SHP77 (cell line): ENCODE data around the gene HDDC3.
"Not testable (repeated sequence)": the region's sequence is repeated elsewhere in the genome, so short reads cannot be mapped to it uniquely, and the experiment has no call there.

ENCODE experiments used
- DNase-seq, 2 experiments: peaks; one replicate each; lab custom pipeline; 2025; lab: John Stamatoyannopoulos, UW

HDDC3 gene

DNA sequence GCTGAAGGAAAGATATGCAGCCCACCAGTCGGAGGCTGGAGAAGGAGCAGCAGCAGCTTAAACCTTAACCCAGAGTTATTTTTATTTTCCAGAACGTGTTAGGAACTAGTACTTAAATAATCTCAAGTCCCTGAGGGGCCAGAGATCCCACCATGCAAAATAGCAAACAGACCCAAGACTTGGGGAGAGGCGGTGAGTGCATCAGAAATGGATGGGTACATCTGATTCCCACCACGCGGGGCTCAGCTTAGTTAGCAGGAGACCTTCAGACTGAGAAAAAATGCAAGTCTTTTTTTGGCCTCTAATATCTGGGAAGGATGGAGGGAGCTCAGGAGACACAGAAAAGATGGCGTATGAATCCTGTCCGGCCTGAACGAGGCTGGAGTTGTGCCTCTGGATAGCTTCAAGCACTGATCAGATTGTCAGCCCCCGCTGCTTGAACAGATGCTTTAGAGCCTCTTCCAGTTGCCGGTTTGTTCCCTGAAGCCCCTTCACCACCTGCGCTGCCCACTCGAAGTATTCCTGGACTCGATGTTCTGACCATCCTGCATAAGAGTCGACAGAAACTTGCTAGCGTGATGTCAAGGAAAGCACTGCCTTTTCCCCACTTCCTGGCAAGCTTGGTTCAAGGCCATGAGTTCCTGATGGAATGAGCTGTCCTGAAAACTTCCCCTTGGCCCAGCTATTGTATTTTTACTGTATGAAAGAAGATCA lies 1.3 kb downstream of the HDDC3 start:
- no peak for DNase-seq

DNA sequence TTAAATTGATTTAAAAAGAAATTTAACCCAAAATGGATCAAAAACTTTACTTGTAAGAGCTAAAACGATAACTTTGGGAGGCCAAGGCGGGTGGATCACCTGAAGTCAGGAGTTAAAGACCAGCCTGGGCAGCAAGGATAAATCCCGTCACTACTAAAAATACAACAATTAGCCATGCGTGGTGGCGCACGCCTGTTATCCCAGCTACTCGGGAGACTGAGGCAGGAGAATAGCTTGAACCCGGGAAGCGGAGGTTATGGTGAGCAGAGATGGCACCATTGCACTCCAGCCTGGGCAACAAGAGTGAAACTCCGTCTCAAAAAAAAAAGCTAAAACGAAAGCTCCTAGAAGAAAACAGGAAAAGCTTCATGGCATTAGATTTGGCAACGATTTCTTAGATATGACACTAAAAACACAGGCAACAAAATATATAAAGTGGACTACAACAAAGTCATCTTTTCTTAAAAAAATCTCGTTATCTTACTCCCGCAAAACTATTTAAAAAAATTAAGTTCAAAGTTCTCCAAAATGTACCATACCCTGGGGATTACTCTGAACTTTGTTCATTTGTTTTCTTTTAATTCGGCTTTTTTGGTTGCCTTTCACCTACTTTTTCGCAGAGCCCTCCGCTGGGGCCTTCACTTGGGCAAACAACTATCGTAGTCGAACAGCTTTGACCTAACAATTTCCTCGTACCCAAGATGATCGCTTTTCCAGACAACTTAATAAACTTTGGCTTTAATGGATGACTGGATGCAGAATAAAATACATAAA lies 2.9 kb downstream of the HDDC3 start:
- DNase-seq = no peak

DNA sequence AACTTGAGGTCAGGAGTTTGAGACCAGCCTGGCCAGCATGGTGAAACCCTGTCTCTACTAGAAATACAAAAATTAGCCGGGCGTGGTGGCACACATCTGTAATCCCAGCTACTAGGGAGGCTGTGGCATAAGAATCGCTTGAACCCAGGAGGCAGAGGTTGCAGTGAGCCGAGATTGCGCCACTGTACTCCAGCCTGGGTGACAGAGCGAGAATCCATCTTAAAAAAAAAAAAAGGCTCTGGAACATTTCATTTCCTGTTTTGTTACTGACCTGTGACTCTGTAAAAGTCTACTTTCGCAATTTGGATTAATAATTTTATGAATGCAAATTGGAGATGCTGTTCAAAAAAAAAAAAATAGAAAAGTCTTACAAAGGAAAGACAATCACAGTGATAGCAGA lies 4.2 kb downstream of the HDDC3 start:
- DNase-seq = not testable (repeated sequence)

DNA sequence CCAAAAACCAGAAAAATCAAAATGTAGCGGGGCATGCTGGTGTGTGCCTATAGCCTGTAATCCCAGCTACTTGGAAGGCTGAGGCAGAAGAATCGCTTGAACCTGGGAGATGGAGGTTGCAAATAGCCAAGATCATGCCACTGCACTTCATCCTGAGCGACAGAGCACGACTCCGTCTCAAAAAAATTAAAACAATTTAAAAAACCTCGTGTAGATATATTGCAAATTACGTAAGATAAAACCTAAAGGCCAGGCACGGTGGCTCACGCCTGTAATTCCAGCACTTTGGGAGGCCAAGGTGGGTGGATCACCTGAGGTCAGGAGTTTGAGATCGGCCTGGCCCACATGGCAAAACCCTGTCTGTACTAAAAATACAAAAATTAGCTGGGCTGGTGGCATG lies 5.6 kb downstream of the HDDC3 start:
- not testable (repeated sequence) for DNase-seq

DNA sequence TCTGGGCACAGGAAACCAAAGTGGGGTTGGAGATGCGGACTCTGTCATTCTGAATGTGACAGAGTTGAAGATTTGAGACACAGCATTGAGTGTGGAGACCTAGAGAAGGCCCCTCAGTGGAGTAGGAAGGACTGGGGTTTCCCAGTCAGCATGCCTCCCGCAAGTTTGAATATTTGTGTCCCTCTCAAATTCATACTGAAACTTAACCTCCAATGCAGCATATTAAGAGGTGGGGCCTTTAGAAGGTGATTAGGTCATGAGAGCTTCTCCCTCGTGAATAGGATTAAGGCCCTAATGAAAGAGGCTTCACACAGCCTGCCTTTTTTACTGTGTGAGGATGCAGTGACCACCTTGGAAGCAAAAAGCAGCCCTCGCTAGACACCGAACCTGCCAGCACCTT lies 8.0 kb downstream of the HDDC3 start:
- DNase-seq = no peak

DNA sequence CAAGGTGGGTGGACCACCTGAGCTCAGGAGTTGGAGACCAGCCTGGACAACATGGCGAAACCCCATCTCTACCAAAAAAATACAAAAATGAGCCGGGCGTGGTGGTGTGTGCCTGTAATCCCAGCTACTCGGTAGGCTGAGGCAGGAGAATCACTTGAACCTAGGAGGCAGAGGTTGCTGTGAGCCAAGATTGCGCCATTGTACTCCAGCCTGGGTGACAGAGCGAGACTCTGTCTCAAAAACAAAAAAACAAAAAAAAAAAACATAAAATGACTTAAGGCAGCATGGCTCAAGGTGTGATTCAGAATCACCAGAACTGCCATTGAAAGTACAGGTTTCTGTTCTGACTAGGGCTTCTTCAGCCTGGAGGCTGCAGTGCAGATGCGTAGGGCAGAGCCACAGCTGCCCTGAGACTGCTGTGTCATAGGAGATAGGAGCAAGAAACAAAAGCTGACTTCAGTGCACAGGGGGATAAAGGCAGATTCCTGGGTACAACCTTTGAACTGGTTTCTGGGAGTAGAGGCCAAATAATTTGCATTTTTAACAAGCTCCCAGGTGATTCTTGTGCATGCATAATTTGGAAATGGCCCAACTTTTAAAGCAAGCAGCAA lies 9.5 kb downstream of the HDDC3 start:
- DNase-seq = not testable (repeated sequence)

DNA sequence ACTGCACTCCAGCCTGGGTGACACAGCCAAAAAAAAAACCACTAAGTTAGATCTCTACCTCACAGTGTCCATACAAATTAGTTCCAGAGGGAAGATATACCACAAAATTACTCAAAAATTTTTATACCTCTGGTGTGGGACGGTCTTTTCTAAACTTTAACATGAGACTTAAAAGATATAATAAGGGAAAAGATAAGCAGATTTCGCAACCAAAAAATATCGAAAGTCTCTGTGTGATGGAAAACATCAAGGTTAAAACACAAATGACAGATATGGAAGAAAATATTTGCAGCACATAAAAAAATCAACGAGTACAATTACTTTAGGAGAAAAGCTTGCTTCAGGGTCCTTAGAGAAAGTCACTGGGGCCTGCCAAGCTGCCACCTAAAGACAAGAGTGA lies 10.5 kb downstream of the HDDC3 start:
- DNase-seq = no peak

DNA sequence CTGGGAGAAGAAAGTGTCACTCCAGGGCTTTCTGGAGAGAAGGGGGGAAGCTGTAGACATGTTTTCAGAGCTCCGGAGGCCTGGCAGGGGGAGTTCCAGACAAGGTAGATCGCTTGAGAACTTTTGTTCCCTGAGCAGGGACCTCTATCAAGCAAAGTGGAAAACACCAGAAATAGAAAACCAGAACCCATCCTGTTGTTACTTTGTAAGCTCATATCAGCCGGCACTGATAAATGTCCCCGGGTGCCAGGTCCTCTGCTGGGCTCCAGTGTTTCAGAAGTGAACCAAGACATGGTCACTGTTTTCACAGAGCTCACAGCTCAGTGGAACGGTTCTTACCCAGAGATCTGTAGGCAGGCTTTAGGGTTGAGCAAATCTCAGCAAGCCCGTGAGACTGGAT lies 13.5 kb downstream of the HDDC3 start:
- DNase-seq = no peak

DNA sequence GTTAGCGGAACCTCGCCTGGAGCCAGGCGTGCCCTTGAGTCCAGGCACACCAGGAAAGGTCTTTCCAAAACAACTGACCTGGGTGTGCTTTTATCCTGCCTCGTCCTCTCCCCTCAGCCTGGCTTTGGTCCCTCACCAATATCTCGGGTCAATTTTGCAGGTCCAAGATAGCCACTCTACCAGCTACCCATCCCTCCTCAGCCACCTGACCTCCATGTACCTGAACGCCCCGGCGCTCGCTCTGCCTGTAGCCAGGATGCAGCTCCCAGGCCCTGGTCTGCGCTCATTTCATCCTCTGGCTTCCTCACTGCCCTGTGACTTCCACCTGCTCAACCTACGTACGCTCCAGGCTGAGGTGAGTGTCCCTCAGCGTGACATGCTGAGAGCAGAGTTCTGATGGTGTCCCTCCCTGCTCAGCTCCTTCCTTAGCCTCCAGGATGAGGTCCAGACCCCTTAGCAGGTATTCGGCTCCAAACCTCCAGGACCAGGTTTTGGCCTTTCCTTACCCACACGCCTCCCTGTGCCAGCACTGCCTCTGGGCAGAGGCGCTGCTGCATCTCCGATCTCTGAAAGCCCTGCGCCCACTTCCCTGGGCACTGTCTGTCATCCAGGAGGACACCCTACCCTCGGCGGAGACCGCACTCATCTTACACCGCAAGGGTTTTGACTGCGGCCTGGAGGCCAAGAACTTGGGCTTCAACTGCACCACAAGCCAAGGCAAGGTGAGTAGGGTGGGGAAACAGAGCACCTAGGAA lies 14.1 kb downstream of the HDDC3 start:
- no peak for DNase-seq

DNA sequence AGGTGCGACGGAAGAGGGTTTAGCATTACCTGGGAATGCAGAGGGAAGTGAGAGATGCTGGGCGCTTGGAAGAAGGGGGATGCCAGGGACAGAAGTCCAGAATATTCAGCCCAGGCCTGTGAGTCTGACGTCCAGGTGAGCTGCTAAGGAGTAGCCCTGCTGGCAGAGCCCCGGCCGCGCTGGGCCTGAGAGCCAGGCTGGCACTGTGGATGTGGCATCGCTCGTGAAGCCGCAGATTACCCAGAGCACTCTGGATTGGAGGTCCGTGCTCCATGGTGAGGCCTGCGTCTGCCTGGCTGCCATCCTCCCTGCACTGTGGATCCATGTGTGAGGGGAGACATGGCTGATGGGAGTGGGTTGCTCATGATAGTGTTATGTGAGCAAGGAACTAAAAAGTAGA lies 14.8 kb downstream of the HDDC3 start:
- DNase-seq = no peak

DNA sequence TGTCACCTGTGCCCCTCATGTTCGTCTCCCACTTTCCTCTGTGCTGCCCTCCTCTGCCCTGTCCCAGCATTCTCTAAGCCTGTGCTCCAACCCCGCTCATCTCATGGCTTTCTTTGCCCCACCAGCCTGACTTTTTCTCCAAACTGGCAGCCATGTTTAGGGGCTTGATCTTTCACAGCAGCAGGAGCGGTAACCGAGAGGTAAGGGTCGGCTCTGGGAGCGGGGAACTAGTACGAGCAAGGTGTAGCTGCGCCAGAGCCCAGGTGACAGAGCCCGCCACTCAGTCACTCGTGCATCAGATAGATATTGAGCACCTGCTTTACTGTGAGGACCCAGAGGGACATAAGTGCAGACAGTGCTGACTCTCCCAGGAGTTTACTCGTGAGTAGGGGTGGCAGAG lies 15.9 kb downstream of the HDDC3 start:
- DNase-seq = no peak

DNA sequence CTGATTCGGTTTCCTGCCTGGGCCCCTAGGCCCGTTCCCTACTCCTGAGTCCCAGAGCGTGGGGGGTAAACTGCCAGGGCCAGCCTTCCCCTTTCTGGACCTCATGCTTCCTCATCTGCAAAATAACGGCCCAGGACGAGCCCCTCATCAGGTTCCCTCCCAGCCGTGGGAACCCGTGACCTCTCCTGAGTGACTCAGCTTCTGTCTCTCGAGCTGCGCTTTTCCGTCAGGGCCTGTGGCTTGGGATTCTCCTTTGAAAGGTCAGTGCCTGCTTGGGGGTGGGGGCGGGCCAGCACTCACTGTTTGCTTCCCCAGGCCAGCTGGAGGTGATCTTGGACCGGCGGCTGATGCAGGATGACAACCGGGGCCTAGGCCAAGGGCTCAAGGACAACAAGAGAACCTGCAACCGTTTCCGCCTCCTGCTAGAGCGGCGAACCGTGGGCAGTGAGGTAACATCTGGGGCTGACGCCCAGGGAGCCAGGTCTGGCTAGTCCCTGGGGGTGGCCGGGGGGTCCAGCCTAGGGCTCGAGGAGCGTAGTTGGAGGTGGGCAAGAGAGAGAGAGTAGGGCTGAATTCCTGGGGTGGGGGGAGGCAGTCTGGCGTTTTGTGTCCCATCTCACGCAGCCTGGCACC lies 16.4 kb downstream of the HDDC3 start:
- DNase-seq = no peak

DNA sequence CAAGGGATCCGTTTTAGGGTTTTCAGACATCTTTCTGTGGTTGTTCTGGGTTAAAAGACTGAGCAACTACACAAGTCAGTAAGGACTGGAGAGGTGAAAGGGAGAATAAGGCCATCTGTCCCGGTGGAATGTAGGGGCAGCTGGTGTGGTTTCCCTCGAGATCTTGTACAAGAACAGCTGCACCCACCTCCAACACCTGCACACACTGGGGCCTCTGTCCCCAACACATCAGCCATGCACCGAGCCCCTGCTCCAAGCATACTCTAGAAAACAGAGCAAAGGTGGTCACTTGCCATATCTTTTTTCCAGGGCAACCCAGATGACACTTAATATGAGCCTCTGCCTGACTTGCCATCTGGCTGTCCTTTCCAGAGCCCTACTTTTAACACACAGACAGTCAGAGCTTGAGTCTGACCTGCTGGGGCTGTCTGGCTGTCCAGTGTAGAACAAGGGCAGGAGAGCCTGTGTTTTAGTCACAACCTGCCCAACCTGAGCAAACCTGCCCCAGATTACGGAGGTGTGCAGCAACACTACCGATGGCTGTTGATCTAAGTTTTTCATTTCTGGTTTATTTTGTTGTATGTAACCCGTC lies 17.0 kb downstream of the HDDC3 start:
- DNase-seq = no peak

DNA sequence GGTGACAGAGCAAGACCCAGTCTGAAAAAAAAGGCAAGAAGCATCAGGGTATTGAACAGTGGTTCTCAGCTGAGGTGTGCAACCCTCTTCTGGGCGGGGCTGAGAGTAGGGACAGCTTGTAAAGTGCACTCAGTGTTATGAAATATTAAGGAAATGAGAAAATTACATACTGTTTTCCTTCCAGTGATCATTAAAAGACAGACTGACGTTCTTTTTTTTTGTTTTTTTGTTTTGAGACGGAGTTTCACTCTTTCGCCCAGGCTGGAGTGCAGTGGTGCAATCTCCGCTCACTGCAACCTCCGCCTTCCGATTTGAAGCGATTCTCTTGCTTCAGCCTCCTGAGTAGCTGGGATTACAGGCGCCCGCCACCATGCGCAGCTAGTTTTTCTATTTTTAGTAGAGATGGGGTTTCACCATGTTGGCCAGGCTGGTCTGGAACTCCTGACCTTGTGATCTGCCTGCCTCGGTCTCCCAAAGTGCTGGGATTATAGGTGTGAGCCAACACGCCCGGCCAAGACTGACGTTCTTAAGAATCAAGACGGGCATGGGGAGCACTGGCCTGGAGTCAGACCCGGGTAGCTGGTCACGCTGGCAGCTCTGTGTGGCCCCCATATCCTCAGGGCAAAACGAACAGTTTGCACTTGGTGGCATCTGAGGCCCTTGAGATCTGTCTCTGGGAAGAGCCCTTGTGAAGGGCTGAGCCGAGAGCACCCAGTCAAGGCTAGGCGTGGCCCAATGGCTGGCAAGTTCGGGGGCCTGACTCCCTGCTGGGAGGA lies 17.9 kb downstream of the HDDC3 start:
- DNase-seq = no peak

DNA sequence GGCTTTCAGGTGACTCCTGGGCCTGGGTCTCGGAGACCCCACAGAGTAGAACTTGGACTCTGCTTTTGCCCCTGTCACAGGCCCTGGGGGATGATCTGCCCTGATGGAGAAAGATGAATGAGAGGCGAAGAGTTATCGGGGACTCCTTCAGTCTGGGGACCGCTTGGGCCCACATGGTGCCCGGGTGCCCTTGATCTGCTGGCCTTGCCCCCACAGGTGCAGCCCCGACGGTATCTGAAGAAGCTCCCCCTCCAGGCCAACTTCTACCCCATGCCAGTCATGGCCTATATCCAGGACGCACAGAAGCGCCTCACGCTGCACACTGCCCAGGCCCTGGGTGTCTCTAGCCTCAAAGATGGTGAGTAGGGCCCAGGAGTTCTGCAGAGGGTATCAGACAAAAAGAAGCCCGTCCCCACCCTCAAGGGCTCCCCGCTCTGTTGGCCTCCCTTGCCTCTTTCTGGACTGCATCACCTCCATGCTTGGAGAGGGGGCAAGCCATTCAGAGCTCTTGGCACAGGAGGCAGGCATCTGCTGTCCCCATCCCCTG lies 18.9 kb downstream of the HDDC3 start:
- no peak for DNase-seq

DNA sequence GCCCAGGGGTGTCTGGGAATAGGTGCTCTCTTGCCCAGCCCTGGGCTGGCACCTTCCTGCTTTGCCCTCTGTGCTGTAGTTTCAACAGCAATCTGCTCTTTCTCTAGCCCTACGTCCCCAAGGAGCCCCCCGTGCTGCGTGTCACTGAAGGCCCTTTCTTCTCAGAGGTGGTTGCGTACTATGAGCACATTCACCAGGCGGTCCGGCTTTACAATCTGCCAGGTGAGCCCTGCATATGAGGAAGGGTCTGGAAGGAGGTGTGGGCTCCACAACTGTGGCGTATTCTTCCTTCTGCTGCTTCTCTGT lies 19.6 kb downstream of the HDDC3 start:
- no peak for DNase-seq

DNA sequence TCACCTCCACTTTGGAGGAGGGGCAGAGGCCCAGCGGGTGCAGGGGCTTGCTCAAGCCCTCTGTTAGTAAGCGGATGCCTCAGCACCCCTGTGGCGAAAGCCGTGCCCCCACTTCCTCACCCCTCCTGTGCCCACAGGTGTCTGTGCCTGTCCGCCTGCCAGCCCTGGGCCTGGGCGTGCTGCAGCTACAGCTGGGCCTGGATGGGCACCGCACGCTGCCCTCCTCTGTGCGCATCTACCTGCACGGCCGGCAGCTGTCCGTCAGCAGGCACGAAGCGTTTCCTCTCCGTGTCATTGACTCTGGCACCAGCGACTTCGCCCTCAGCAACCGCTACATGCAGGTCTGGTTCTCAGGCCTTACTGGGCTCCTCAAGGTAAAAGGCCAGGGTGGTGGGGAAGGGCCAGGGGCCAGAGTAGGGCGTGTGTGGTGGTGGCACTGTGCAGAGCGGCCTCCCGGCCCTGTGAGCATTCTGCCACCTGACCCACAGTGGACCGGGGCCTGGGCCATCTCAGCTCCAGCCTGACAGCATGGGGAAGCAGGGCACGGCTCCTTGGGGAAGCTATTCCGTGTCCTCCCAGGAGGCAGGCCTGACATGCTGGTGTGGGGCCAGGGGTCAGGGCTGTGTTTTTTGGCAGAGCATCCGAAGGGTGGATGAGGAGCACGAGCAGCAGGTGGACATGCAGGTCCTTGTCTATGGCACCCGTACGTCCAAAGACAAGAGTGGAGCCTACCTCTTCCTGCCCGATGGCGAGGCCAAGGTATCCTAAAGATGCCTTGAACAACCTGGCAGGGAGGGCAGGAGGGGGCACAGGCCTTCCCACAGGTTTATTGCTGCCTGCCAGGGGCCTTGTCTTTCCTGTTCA lies 20.2 kb downstream of the HDDC3 start:
- DNase-seq = no peak

DNA sequence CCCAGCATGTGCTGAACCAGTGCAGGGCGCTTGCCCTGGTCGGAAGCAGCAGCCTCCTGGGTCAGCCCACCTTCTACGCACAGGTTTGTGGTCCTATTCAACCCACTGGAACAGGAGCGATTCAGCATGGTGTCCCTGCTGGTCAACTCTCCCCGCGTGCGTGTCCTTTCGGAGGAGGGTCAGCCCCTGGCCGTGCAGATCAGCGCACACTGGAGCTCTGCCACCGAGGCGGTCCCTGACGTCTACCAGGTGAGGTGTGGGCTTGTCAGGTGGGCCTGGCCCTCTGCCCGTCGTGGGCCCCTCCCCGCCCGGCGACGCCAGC lies 21.1 kb downstream of the HDDC3 start:
- DNase-seq = no peak

DNA sequence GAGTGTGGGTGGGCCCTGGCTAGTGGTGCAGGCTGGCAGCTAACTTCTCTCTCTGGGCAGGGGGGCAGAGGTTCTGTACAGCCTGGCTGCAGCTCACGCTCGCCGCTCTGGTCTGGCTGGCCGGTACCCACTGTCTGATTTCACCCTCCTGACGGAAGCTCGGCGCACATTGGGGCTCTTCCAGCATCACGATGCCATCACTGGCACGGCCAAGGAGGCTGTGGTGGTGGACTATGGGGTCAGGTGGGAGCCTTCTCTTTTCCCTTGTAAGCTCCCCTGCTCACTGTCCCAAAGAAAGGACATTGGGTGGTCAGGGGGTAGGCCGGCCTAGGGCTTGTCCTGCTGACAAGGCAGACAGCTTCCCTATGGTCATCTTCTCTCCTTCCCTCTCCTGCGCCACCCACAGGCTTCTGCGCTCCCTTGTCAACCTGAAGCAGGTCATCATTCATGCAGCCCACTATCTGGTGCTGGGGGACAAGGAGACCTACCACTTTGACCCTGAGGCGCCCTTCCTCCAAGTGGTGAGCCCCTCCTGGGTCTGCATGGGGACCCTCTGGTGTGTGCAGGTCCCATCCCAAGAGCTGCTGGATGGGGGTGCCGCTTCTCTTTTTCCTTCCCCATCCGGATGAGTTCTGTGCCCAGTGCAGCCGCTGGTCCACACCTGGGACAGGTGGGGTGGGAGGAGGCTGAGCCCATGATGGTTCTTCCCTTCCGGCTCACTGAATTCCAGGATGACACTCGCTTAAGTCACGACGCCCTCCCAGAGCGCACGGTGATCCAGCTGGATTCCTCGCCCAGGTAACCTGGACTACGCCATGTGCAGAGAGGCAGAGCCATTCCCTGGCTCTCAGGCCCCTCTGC lies 21.7 kb downstream of the HDDC3 start:
- DNase-seq = no peak
